Stimulated activated CD4-positive, alpha-beta T cell treated with anti-CD3 and anti-CD28 coated beads, Interleukin-1b, Interleukin-23, amount 100 ng/mL, for 4 hours (primary cell): ENCODE results near the gene DENND4A.

ENCODE experiments used
- DNase-seq, 2 donors: peaks; one replicate each; pipeline ENCODE4 v3.0.0-alpha.2; 2020; ENCODE audit warnings: low read depth in 2 of 2

DENND4A gene

DNA sequence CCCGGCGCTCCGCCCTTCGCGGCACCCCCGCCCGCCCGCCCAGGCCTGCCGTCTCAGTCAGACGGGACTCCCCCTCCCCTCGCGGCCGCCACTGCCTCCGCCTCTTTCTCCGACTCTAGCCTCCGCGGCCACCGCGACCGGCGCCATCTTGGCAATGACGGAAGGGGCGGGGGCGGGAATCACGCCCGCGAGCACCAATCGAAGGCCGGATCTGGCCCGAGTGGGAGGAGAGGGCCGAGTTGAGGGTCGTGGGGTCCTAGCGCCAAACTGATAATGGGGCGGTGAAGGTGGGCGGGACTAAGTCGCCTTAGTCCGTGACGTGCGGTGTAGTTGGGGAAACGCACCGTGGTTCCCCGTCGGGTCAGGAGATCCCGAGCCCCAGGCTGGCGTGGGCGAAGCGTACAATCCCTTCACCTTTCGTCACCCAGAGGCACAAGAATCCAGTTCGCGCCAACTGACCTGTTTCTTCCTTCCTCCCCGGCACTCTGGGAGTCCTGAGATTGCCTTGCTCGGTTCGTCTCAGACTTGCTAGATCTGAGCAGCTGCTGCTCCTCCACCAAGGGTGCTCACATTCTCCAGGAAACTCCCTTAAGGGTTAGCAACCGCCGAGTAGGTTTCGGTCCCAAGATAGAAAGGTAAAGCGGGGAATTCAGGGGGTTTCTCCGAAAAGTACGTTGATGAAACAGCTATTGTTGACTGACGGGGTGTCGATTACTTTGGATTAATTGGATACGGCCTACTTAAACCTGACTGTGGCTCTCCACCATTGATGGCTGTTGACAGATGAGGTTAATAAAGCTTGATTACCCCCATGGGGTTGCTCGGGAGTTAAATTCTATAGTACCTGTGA lies at the start of gene DENND4A:
Gene DENND4A, minus strand, starts transcription at position 156 of the 850 bp plus-strand sequence. CDS start 35,843 bp downstream, outside the sequence.
- DNase-seq, result peak; percentile 96 to 97

- DNase-seq, result no peak
Observed at GRCh38 chr15:65841121-65841930, 49.2 kb upstream of the DENND4A start.

GRCh38 chr15:65839985-65840384 lies 47.9 kb upstream of the DENND4A start:
- DNase-seq, result no peak

GRCh38 chr15:65839354-65839901 lies 47.3 kb upstream of the DENND4A start:
- no peak for DNase-seq

GRCh38 chr15:65837301-65838294 lies 45.5 kb upstream of the DENND4A start:
- no peak for DNase-seq

DNA sequence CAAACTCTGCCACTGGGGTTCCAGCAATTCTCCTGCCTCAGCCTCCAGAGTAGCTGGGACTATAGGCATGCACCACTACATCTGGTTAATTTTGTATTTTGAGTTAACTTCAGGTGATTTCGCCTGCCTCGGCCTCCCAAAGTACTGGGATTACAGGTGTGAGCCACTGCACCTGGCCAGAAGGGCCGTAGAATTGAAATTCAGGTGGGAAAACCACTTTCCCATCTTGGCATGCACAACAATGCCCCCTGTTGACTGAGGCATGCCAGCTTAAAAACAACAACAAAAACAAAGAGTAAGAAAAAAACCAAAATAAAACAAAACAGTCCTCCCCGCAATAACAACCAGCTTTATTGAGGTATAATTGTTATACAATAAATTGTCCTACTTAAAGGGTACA lies 44.6 kb upstream of the DENND4A start:
- DNase-seq, result no peak

GRCh38 chr15:65835447-65835846 lies 43.4 kb upstream of the DENND4A start:
- DNase-seq, result no peak

DNA sequence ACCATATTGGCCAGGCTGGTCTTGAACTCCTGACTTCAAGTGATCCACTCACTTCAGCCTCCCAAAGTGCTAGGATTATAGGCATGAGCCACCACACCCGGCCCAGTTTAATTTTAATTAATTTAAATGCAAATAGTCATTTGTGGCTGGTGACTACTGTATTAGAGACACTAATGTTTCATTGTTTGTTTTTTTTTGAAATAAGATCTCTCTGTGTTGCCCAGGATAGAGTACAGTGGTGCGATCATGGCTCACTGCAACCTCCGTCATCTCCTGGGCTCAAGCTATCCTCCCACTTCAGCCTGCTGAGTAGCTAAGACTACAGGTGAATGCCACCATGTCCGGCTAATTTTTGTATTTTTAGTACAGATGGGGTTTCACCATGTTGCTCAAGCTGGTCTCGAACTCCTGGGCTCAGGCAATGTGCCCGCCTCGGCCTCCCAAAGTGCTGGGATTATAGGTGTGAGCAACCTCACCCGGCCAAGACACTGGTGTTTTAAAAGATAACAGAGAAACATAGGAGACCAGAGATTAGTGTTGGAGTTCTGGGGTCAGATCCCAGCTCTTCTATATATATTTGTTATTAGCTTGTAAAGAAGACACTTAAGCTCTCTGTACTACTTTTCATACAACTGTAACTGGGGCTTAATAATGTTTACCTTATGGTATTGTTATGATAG lies 42.6 kb upstream of the DENND4A start:
- no peak for DNase-seq

- peak in 1 of 2 donors; percentile 14 for DNase-seq
Observed at GRCh38 chr15:65833501-65834205, 41.6 kb upstream of the DENND4A start.

GRCh38 chr15:65832549-65833364 lies 40.7 kb upstream of the DENND4A start:
- peak in 1 of 2 donors; percentile 6 for DNase-seq

- no peak for DNase-seq
Observed at GRCh38 chr15:65829130-65829764, 37.2 kb upstream of the DENND4A start.

- DNase-seq, result no peak
Observed at GRCh38 chr15:65828585-65828984, 36.5 kb upstream of the DENND4A start.

GRCh38 chr15:65827065-65827464 lies 35.0 kb upstream of the DENND4A start:
- DNase-seq, result no peak

GRCh38 chr15:65824941-65825544 lies 33.0 kb upstream of the DENND4A start:
- no peak for DNase-seq

DNA sequence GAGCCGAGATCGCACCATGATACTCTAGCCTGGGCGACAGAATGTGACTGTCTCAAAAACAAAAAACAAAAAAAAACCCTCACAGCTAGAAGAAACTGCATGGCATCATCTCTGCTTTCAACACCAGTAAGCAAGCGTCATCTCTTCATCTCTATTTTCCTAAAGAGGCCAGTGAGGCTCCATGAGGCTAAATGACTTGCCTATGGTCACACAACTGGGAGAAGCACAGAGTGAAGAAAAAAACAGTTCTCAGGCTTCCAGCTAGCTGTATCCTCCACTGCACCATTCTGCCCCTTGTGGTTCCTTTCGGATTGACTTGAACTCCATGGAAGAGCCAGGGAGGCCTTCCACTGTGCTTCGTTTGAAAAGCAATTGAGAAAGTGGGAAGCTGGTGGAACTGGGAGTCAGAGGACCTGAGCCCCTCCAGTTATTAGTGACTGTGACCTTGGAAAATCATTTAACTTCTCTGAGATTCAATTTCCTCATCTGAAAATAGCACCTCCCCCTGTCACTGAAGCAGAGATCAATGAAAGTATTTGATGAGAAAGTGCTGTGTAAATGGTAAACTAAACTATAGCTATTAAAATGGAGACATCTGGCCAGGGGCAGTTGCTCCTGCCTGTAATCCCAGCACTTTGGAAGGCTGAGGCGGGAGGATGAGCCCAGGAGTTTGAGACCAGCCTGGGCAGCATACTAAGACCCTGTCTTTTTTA lies 32.1 kb upstream of the DENND4A start:
- no peak for DNase-seq

- no peak for DNase-seq
Observed at GRCh38 chr15:65822316-65822715, 30.2 kb upstream of the DENND4A start.

GRCh38 chr15:65821070-65821469 lies 29.0 kb upstream of the DENND4A start:
- no peak for DNase-seq

- DNase-seq, result no peak
Observed at GRCh38 chr15:65819563-65819960, 27.5 kb upstream of the DENND4A start.
